GM12878 (cell line): ENCODE measurements around the gene C8G. TPM values are rescaled to one million over a fixed set of nuclear protein-coding genes. Genes with fewer than 3 reads are reported as not detected.

Experiments used
- ATF2 ChIP-seq: IDR thresholded peaks from 2 replicates; pipeline ENCODE4 v1.6.1; 2012; ENCODE audit warnings: low read length, inconsistent platforms
- CBX3 ChIP-seq: fragments of 200-600 bp; sonication (generic); IDR thresholded peaks from 2 replicates; pipeline ENCODE4 v1.6.1; 2016; ENCODE audit warnings: low read depth, borderline replicate concordance
- CREB1 ChIP-seq: IDR thresholded peaks from 2 replicates; pipeline ENCODE4 v1.6.1; 2012; ENCODE audit warnings: low read depth, mild to moderate bottlenecking, inconsistent platforms
- DPF2 ChIP-seq: fragments of 450-650 bp; IDR thresholded peaks from 2 replicates; pipeline ENCODE4 v1.6.1; 2017; ENCODE audit warnings: mild to moderate bottlenecking
- EED ChIP-seq: sonication (generic); IDR thresholded peaks from 2 replicates; pipeline ENCODE4 v1.6.1; 2016; ENCODE audit warnings: antibody characterized with exemption, low read depth
- ELK1 ChIP-seq: IDR thresholded peaks from 2 replicates; pipeline ENCODE4 v1.6.1; 2012; ENCODE audit warnings: low read depth, low read length, improper control_type of control experiment
- ESRRA ChIP-seq: IDR thresholded peaks from 2 replicates; pipeline ENCODE4 v1.6.1; 2012; ENCODE audit warnings: mild to moderate bottlenecking, low read length, improper control_type of control experiment
- GATAD2B ChIP-seq: fragments of 450-650 bp; conservative IDR thresholded peaks from 2 replicates; pipeline ENCODE4 v1.6.1; 2017; ENCODE audit warnings: low read depth, mild to moderate bottlenecking, moderate library complexity
- HSF1 ChIP-seq: fragments of 150-350 bp; IDR thresholded peaks from 2 replicates; pipeline ENCODE4 v1.6.1; 2014; ENCODE audit warnings: mild to moderate bottlenecking, low read depth, low read length
- MAX ChIP-seq: IDR thresholded peaks from 2 replicates; pipeline ENCODE4 v1.6.1; 2012; ENCODE audit warnings: low read depth, low read length, improper control_type of control experiment
- MEF2A ChIP-seq: IDR thresholded peaks from 2 replicates; pipeline ENCODE4 v1.6.1; 2011; ENCODE audit warnings: low read depth, mild to moderate bottlenecking, low read length, moderate library complexity; ENCODE audit not compliant: insufficient read depth
- NBN ChIP-seq: fragments of 450-650 bp; IDR thresholded peaks from 2 replicates; pipeline ENCODE4 v1.6.1; 2016
- NFIC ChIP-seq: IDR thresholded peaks from 2 replicates; pipeline ENCODE4 v1.6.1; 2012; ENCODE audit warnings: low read depth, mild to moderate bottlenecking, inconsistent platforms, low read length, moderate library complexity
- NR2C1 ChIP-seq: fragments of 450-650 bp; IDR thresholded peaks from 2 replicates; pipeline ENCODE4 v1.6.1; 2017; ENCODE audit warnings: antibody characterized with exemption, mild to moderate bottlenecking, moderate library complexity
- RAD21 ChIP-seq: IDR thresholded peaks from 2 replicates; pipeline ENCODE4 v1.6.1; 2011; ENCODE audit warnings: mild to moderate bottlenecking, low read depth, low read length, moderate library complexity; ENCODE audit not compliant: insufficient read depth
- RELB ChIP-seq: fragments of 450-650 bp; IDR thresholded peaks from 2 replicates; pipeline ENCODE4 v1.6.1; 2017; ENCODE audit warnings: low read depth, mild to moderate bottlenecking, moderate library complexity
- RUNX3 ChIP-seq: IDR thresholded peaks from 2 replicates; pipeline ENCODE4 v1.6.1; 2012; ENCODE audit warnings: low read length, inconsistent platforms
- SPI1 ChIP-seq: IDR thresholded peaks from 2 replicates; pipeline ENCODE4 v1.6.1; 2011; ENCODE audit warnings: low read depth, mild to moderate bottlenecking, low read length, moderate library complexity, borderline replicate concordance; ENCODE audit not compliant: insufficient read depth
- TCF3 ChIP-seq: IDR thresholded peaks from 2 replicates; pipeline ENCODE4 v1.6.1; 2012; ENCODE audit warnings: low read depth, mild to moderate bottlenecking, low read length, borderline replicate concordance; ENCODE audit not compliant: insufficient read depth
- USF1 ChIP-seq: IDR thresholded peaks from 2 replicates; pipeline ENCODE4 v1.6.1; 2011; ENCODE audit warnings: borderline replicate concordance, low read depth, mild to moderate bottlenecking, moderate library complexity, mixed read lengths, low read length; ENCODE audit not compliant: insufficient read depth; ENCODE audit errors: extremely low read length
- ZBED1 ChIP-seq: IDR thresholded peaks from 2 replicates; pipeline ENCODE4 v1.6.1; 2016; ENCODE audit warnings: borderline replicate concordance
- ZNF24 ChIP-seq: fragments of 450-650 bp; IDR thresholded peaks from 2 replicates; pipeline ENCODE4 v1.6.1; 2017; ENCODE audit warnings: antibody characterized with exemption, mild to moderate bottlenecking
- polyA plus RNA-seq, 11 experiments: library from polyadenylated mRNA; depleted of rRNA in 4 of 11; unstranded in 6 of 11; stranded (reverse) in 5 of 11; fragments of >200 nt; fragmentation: Nextera tagmentation in 4 of 11; fragmentation: Illumina TruSeq in 1 of 11; extraction: Ambion mirVana in 4 of 11; extraction: Trizol in 1 of 11; gene quantifications; 1 replicate in 1 of 11; 2 replicates in 10 of 11; pipeline versions ENCODE4 v1.2.1 to v1.2.3, GENCODE V29; 2011 to 2016; ENCODE audit warnings: inconsistent platforms in 2 of 11, missing spikeins in 2 of 11, low read depth in 1 of 11
- total RNA-seq, 4 experiments: library from RNA; depleted of rRNA in 3 of 4; stranded (reverse); fragments of >200 nt in 3 of 4; fragmentation: Illumina TruSeq in 1 of 4; extraction: Trizol in 1 of 4; gene quantifications; 2 replicates each; pipeline versions ENCODE4 v1.2.1 to v1.2.3, GENCODE V29; 2013 to 2021

C8G gene
- total and polyA plus RNA-seq, 10 of the 15 experiments (the other 5 are each of a cell fraction or from before 2014, with no cell fraction given) = 0.26 to 0.69 (median 0.50) TPM; not detected in 7

- no peak for TF ChIP-seq RELB
- 0 out of 2 replicates have a peak, but pooled peaks have one; percentile 35 for TF ChIP-seq NBN
- TF ChIP-seq ZNF24 = no peak
- no peak for TF ChIP-seq MEF2A
- no peak for TF ChIP-seq RUNX3
- no peak for TF ChIP-seq NFIC
- TF ChIP-seq CBX3 = no peak
- TF ChIP-seq NR2C1 = no peak
- TF ChIP-seq ATF2 = no peak
- no peak for TF ChIP-seq SPI1
- TF ChIP-seq ELK1 = no peak
- no peak for TF ChIP-seq RAD21
- TF ChIP-seq USF1 = no peak
- TF ChIP-seq MAX = peak; percentile 81
- TF ChIP-seq TCF3 = 0 out of 2 replicates have a peak, but pooled peaks have one; percentile 54
- TF ChIP-seq CREB1 = no peak
- TF ChIP-seq ZBED1 = no peak
- peak; percentile 74; the same call in 1 of the 2 replicates for TF ChIP-seq DPF2
- no peak for TF ChIP-seq HSF1
- 0 out of 2 replicates have a peak, but pooled peaks have one; percentile 35 for TF ChIP-seq GATAD2B
- TF ChIP-seq EED = no peak
- no peak for TF ChIP-seq ESRRA
Measured at GRCh38 chr9:136991993-136992818, 47.2 kb downstream of the C8G start, which contains the start of gene PAXX (continued).
